Upper lobe of left lung (tissue), 4 donors: ENCODE results near the gene CEP162.

Source experiments
- CTCF ChIP-seq, 6 experiments: fragments of 450-650 bp in 4 of 6; fragments of 200-600 bp in 2 of 6; sonication (generic) in 2 of 6; IDR thresholded peaks; one replicate each; pipeline ENCODE4 v1.5.1; 2016 to 2019; ENCODE audit warnings: antibody characterized with exemption in 6 of 6
- POLR2A ChIP-seq, 4 donors: fragments of 450-650 bp; IDR thresholded peaks; one replicate each; pipeline ENCODE4 v1.5.1; 2016 to 2017; ENCODE audit warnings: antibody characterized with exemption in 4 of 4, mild to moderate bottlenecking in 2 of 4
- POLR2AphosphoS5 ChIP-seq, 2 donors: sonication (generic); formaldehyde crosslinking; IDR thresholded peaks; one replicate each; pipeline ENCODE4 v1.5.1; 2017; ENCODE audit warnings: antibody characterized with exemption in 2 of 2

- TF ChIP-seq CTCF (IDR thresholded peaks at IDR 0.05) (no peak), POLR2AphosphoS5 (IDR thresholded peaks at IDR 0.05) (no peak), POLR2A (IDR thresholded peaks at IDR 0.05) (no peak)
Observed at GRCh38 chr6:84274856-84275255, 47.4 kb upstream of the CEP162 start.
